Body of pancreas (tissue), 4 donors: ENCODE results near the gene PIERCE2.

Source experiments
- CTCF ChIP-seq, 7 experiments: fragments of 450-650 bp in 4 of 7; fragments of 200-600 bp in 3 of 7; sonication (generic) in 3 of 7; IDR thresholded peaks; one replicate each; pipeline ENCODE4 v1.5.1; 2016 to 2019; ENCODE audit warnings: antibody characterized with exemption in 7 of 7
- POLR2A ChIP-seq, 3 donors: fragments of 450-650 bp; IDR thresholded peaks; one replicate each; pipeline ENCODE4 v1.6.1; 2016; ENCODE audit warnings: antibody characterized with exemption in 3 of 3, mild to moderate bottlenecking in 2 of 3

GRCh38 chr15:55379095-55379494, 29.2 kb upstream of the PIERCE2 start:
- TF ChIP-seq CTCF (IDR thresholded peaks at IDR 0.05) (no peak), POLR2A (IDR thresholded peaks at IDR 0.05) (no peak)
